KBM-7 (cell line): ENCODE measurements around the gene RAP2A.

Source experiments
- DNase-seq: peaks from one replicate; pipeline ENCODE4 v3.0.0-alpha.2; 2015
- in situ Hi-C: fragments of 300-500 bp; cut with MboI; formaldehyde crosslinking; loops from 2 replicates; pipeline ENCODE4 v1.14.3; 2020; ENCODE audit warnings: low sequenced_read_pairs, low pct_unique_long_range_greater_than_20kb, mixed read lengths

RAP2A gene

GRCh38 chr13:97440598-97441170 is 6.7 kb downstream of the RAP2A start:
- DNase-seq = no peak
- in situ Hi-C loops = no loop called here

GRCh38 chr13:97441368-97441767 is 7.4 kb downstream of the RAP2A start:
- no peak for DNase-seq
- in situ Hi-C loops = no loop called here

- no peak for DNase-seq
- in situ Hi-C loops = no loop called here
Observed at GRCh38 chr13:97445522-97446187, 11.7 kb downstream of the RAP2A start.

GRCh38 chr13:97446448-97446847 is 12.5 kb downstream of the RAP2A start:
- in situ Hi-C loops = no loop called here
- DNase-seq = no peak

GRCh38 chr13:97448503-97449251 is 14.7 kb downstream of the RAP2A start:
- no peak for DNase-seq
- in situ Hi-C loops = no loop called here

- in situ Hi-C loops = no loop called here
- DNase-seq = no peak
Observed at GRCh38 chr13:97454699-97455098, 20.7 kb downstream of the RAP2A start.

- in situ Hi-C loops = no loop called here
- no peak for DNase-seq
Observed at GRCh38 chr13:97456047-97456446, 22.1 kb downstream of the RAP2A start.

GRCh38 chr13:97459215-97459777 is 25.3 kb downstream of the RAP2A start:
- in situ Hi-C loops = no loop called here
- no peak for DNase-seq

- no peak for DNase-seq
- in situ Hi-C loops = no loop called here
Observed at GRCh38 chr13:97460004-97460775, 26.2 kb downstream of the RAP2A start.

- DNase-seq = no peak
- in situ Hi-C loops = no loop called here
Observed at GRCh38 chr13:97460853-97461252, 26.9 kb downstream of the RAP2A start.

- no peak for DNase-seq
- in situ Hi-C loops = no loop called here
Observed at GRCh38 chr13:97464561-97464960, 30.6 kb downstream of the RAP2A start.

GRCh38 chr13:97466722-97467121 is 32.8 kb downstream of the RAP2A start:
- DNase-seq = no peak
- in situ Hi-C loops = no loop called here

- in situ Hi-C loops = no loop called here
- no peak for DNase-seq
Observed at GRCh38 chr13:97468331-97468730, 34.4 kb downstream of the RAP2A start.

- DNase-seq = no peak
- in situ Hi-C loops = no loop called here
Observed at GRCh38 chr13:97471711-97472110, 37.7 kb downstream of the RAP2A start.

GRCh38 chr13:97474349-97474980 is 40.5 kb downstream of the RAP2A start:
- in situ Hi-C loops = no loop called here

GRCh38 chr13:97475011-97475410 is 41.0 kb downstream of the RAP2A start:
- DNase-seq = no peak
- in situ Hi-C loops = no loop called here

More at GRCh38 chr13:97474349-97474980, 40.5 kb downstream of the RAP2A start:
- DNase-seq = no peak

GRCh38 chr13:97477844-97478243 is 43.9 kb downstream of the RAP2A start:
- DNase-seq = no peak
- in situ Hi-C loops = no loop called here

- no peak for DNase-seq
- in situ Hi-C loops = no loop called here
Observed at GRCh38 chr13:97478247-97478646, 44.3 kb downstream of the RAP2A start.

- no peak for DNase-seq
- in situ Hi-C loops = no loop called here
Observed at GRCh38 chr13:97483465-97483864, 49.5 kb downstream of the RAP2A start.
